ENCODE measurements around the gene PSMD1. TPM values are rescaled to one million over a fixed set of nuclear protein-coding genes. Genes with fewer than 3 reads are reported as not detected.

PSMD1 gene
- total RNA-seq, 1 experiment from 2014 or later = 133 TPM

DNA sequence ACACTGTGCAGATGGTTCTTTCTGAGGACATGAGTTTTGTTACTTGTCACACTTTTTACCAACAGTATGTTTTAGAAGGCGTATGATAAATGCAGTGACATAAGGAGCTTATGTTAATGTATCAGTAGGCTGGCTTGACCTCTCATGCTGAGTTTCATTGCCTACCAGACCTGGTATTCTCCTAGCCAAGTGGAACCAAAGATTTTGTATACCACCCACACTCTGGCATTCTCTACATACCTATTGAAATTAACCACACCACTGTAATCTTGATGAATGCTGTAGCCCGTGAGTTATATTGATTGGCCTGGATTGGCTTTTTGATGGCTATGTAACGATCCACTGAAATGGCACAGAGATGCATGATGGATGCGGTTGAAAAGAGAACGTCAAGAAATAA, 56.8 kb downstream of the PSMD1 start:
- POLR2A ChIA-PET = no interaction called here

DNA sequence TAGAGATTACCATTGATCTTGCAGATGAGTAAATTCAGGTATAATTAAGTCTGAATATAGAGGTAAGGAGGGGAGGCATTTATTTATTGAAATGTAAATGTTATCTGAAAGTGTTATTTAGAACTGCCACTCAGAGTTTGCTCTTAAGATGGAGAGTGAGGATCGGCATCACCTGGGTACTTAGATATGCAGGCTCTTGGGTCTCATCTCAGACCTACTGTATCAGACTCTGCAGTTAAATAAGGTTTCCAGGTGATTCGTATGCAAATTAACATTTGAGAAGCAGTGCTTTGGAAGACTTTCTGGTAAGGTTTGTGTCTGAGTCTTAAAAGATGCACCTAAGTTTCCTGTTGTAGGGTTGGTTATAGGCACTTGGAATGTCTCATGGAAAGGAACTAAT, 59.0 kb downstream of the PSMD1 start:
- ChIA-PET POLR2A (no interaction called here), RAD21 (ENCODE audit: low non-redundant PET in 1 of 2, low total read pairs in 2 of 2, uncharacterized antibody in 2 of 2, unreplicated experiment in 2 of 2) (no interaction called here), CTCF (interaction anchor here (2.0 kb wide), 1 partner anchor 12 kb away, joined by 6 read pairs; no protein-coding TSS in a partner anchor)
- ATAC-seq (no peak), DNase-seq (ENCODE audit: low read depth, low spot score) (no peak)
- Histone ChIP-seq H3K4me3 (replicated peaks in 1 of 2; ENCODE audit: low read depth in 1 of 2, low read length in 2 of 2) (no peak overlapping the region), H3K4me1 (ENCODE audit: control insufficient read depth in 1 of 2, insufficient read depth in 2 of 2, low read length in 2 of 2) (no peaks in the 10 kb centered on the region), H3K27ac (ENCODE audit: low read depth, low read length) (no peak overlapping the region), H3K27me3 (ENCODE audit: insufficient read depth, low read length) (no peaks in the 10 kb centered on the region), H3K9ac (ENCODE audit: low read length) (no peak overlapping the region), H2AFZ (ENCODE audit: low read depth, low read length, poor library complexity, severe bottlenecking) (no peak overlapping the region), H3K4me2 (ENCODE audit: low read length) (no peak overlapping the region), H3K79me2 (ENCODE audit: insufficient read depth, low read length) (peaks cover 15% of the 10 kb centered on the region; the same call in 1 of the 2 replicates), H3K9me2 (ENCODE audit: insufficient read depth) (no peaks in the 10 kb centered on the region), H3K9me3 (ENCODE audit: control insufficient read depth in 1 of 2, insufficient read depth in 1 of 2, low read depth in 1 of 2, low read length in 2 of 2) (no peaks in the 10 kb centered on the region), H3K36me3 (ENCODE audit: control insufficient read depth in 1 of 2, insufficient read depth in 2 of 2, low read length in 2 of 2) (peaks cover 0 to 4% of the 10 kb centered on the region in 2 experiments; a peak in 2 of 4 replicates), H4K20me1 (ENCODE audit: insufficient read depth) (0 out of 2 replicates have a peak, but pooled peaks cover 4% of the 10 kb centered on the region)
- no TSS peak for BruUV-seq (replicated peaks)
- intact Hi-C loops (cut with micrococcal nuclease) = no loop called here
- TF ChIP-seq YY1 (IDR thresholded peaks at IDR 0.05; ENCODE audit: extremely low read depth, insufficient replicate concordance, low read depth, low read length) (no peak), CEBPB (IDR thresholded peaks at IDR 0.05; ENCODE audit: low read depth) (no peak), CBX3 (IDR thresholded peaks at IDR 0.05; ENCODE audit: low read depth) (no peak), FOSL1 (IDR thresholded peaks at IDR 0.05; ENCODE audit: low read depth) (no peak), POLR2AphosphoS5 (IDR thresholded peaks at IDR 0.05; ENCODE audit: low read depth, low read length) (no peak), SRF (IDR thresholded peaks at IDR 0.05; ENCODE audit: low read depth) (no peak)
- TF ChIP-seq, protein P1, sequence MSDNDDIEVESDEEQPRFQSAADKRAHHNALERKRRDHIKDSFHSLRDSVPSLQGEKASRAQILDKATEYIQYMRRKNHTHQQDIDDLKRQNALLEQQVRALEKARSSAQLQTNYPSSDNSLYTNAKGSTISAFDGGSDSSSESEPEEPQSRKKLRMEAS (IDR thresholded peaks at IDR 0.05) = no peak
- TF ChIP-seq, protein P2, sequence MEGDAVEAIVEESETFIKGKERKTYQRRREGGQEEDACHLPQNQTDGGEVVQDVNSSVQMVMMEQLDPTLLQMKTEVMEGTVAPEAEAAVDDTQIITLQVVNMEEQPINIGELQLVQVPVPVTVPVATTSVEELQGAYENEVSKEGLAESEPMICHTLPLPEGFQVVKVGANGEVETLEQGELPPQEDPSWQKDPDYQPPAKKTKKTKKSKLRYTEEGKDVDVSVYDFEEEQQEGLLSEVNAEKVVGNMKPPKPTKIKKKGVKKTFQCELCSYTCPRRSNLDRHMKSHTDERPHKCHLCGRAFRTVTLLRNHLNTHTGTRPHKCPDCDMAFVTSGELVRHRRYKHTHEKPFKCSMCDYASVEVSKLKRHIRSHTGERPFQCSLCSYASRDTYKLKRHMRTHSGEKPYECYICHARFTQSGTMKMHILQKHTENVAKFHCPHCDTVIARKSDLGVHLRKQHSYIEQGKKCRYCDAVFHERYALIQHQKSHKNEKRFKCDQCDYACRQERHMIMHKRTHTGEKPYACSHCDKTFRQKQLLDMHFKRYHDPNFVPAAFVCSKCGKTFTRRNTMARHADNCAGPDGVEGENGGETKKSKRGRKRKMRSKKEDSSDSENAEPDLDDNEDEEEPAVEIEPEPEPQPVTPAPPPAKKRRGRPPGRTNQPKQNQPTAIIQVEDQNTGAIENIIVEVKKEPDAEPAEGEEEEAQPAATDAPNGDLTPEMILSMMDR (IDR thresholded peaks at IDR 0.05 in 2 of 3, conservative IDR thresholded peaks at IDR 0.05 in 1 of 3; ENCODE audit: borderline replicate concordance in 1 of 3, insufficient read depth in 1 of 3, low read depth in 2 of 3, low read length in 2 of 3) = no peak
- TF ChIP-seq, protein P3, sequence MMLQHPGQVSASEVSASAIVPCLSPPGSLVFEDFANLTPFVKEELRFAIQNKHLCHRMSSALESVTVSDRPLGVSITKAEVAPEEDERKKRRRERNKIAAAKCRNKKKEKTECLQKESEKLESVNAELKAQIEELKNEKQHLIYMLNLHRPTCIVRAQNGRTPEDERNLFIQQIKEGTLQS (IDR thresholded peaks at IDR 0.05) = no peak
- TF ChIP-seq, protein P4, sequence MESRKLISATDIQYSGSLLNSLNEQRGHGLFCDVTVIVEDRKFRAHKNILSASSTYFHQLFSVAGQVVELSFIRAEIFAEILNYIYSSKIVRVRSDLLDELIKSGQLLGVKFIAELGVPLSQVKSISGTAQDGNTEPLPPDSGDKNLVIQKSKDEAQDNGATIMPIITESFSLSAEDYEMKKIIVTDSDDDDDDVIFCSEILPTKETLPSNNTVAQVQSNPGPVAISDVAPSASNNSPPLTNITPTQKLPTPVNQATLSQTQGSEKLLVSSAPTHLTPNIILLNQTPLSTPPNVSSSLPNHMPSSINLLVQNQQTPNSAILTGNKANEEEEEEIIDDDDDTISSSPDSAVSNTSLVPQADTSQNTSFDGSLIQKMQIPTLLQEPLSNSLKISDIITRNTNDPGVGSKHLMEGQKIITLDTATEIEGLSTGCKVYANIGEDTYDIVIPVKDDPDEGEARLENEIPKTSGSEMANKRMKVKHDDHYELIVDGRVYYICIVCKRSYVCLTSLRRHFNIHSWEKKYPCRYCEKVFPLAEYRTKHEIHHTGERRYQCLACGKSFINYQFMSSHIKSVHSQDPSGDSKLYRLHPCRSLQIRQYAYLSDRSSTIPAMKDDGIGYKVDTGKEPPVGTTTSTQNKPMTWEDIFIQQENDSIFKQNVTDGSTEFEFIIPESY (IDR thresholded peaks at IDR 0.05; ENCODE audit: extremely low read depth, insufficient replicate concordance, low read length) = no peak
- TF ChIP-seq, protein P5, sequence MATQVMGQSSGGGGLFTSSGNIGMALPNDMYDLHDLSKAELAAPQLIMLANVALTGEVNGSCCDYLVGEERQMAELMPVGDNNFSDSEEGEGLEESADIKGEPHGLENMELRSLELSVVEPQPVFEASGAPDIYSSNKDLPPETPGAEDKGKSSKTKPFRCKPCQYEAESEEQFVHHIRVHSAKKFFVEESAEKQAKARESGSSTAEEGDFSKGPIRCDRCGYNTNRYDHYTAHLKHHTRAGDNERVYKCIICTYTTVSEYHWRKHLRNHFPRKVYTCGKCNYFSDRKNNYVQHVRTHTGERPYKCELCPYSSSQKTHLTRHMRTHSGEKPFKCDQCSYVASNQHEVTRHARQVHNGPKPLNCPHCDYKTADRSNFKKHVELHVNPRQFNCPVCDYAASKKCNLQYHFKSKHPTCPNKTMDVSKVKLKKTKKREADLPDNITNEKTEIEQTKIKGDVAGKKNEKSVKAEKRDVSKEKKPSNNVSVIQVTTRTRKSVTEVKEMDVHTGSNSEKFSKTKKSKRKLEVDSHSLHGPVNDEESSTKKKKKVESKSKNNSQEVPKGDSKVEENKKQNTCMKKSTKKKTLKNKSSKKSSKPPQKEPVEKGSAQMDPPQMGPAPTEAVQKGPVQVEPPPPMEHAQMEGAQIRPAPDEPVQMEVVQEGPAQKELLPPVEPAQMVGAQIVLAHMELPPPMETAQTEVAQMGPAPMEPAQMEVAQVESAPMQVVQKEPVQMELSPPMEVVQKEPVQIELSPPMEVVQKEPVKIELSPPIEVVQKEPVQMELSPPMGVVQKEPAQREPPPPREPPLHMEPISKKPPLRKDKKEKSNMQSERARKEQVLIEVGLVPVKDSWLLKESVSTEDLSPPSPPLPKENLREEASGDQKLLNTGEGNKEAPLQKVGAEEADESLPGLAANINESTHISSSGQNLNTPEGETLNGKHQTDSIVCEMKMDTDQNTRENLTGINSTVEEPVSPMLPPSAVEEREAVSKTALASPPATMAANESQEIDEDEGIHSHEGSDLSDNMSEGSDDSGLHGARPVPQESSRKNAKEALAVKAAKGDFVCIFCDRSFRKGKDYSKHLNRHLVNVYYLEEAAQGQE (IDR thresholded peaks at IDR 0.05; ENCODE audit: low read depth) = no peak

More for the DNA sequence above, 56.8 kb downstream of the PSMD1 start:
- H3K9ac ChIP-seq (ENCODE audit: low read length) = no peak overlapping the region
- H3K79me2 ChIP-seq (ENCODE audit: insufficient read depth, low read length) = 0 out of 2 replicates have a peak, but pooled peaks cover 12% of the 10 kb centered on the region
- no peak for TF ChIP-seq YY1 (IDR thresholded peaks at IDR 0.05; ENCODE audit: extremely low read depth, insufficient replicate concordance, low read depth, low read length)
- no peak for ATAC-seq
- no peak overlapping the region for H3K4me2 ChIP-seq (ENCODE audit: low read length)
- H3K36me3 ChIP-seq (ENCODE audit: control insufficient read depth in 1 of 2, insufficient read depth in 2 of 2, low read length in 2 of 2) = peaks cover 10 to 12% of the 10 kb centered on the region in 2 experiments; a peak in 2 of 4 replicates
- ChIA-PET RAD21 (ENCODE audit: low non-redundant PET in 1 of 2, low total read pairs in 2 of 2, uncharacterized antibody in 2 of 2, unreplicated experiment in 2 of 2) (no interaction called here), CTCF (no interaction called here)
- H3K27me3 ChIP-seq (ENCODE audit: insufficient read depth, low read length) = no peaks in the 10 kb centered on the region
- intact Hi-C loops (cut with micrococcal nuclease) = no loop called here
- H3K4me3 ChIP-seq (replicated peaks in 1 of 2; ENCODE audit: low read depth in 1 of 2, low read length in 2 of 2) = no peak overlapping the region
- no peak overlapping the region for H2AFZ ChIP-seq (ENCODE audit: low read depth, low read length, poor library complexity, severe bottlenecking)
- H3K9me3 ChIP-seq (ENCODE audit: control insufficient read depth in 1 of 2, insufficient read depth in 1 of 2, low read depth in 1 of 2, low read length in 2 of 2) = no peaks in the 10 kb centered on the region
- H3K27ac ChIP-seq (ENCODE audit: low read depth, low read length) = no peak overlapping the region
- no peaks in the 10 kb centered on the region for H3K4me1 ChIP-seq (ENCODE audit: control insufficient read depth in 1 of 2, insufficient read depth in 2 of 2, low read length in 2 of 2)
- H4K20me1 ChIP-seq (ENCODE audit: insufficient read depth) = 0 out of 2 replicates have a peak, but pooled peaks cover 4% of the 10 kb centered on the region
- no TSS peak for BruUV-seq (replicated peaks)
- no peaks in the 10 kb centered on the region for H3K9me2 ChIP-seq (ENCODE audit: insufficient read depth)
- no peak for DNase-seq (ENCODE audit: low read depth, low spot score)
